HG03108 (cell line): ENCODE results near the gene LENG8.
"Not testable (repeated sequence)": the region's sequence is repeated elsewhere in the genome, so short reads cannot be mapped to it uniquely, and the experiment has no call there.

ENCODE experiments used
- ATAC-seq: cut with Tn5 transposase; IDR thresholded peaks from one replicate; pipeline ENCODE4 v1.9.1; 2021; ENCODE audit warnings: moderate library complexity; ENCODE audit not compliant: unreplicated experiment

The LENG8 gene

GRCh38 chr19:54439174-54439851 lies 9.7 kb upstream of the LENG8 start:
- ATAC-seq: no peak

- no peak for ATAC-seq
Measured at GRCh38 chr19:54440641-54441040, 8.4 kb upstream of the LENG8 start.

- ATAC-seq: no peak
Measured at GRCh38 chr19:54444737-54445136, 4.3 kb upstream of the LENG8 start.

- not testable (repeated sequence) for ATAC-seq
Measured at GRCh38 chr19:54446349-54446748, 2.6 kb upstream of the LENG8 start.

GRCh38 chr19:54448040-54448773 lies 792 bp upstream of the LENG8 start:
- ATAC-seq: no peak

GRCh38 chr19:54449701-54450069 lies 686 bp downstream of the LENG8 start:
- ATAC-seq: no peak

GRCh38 chr19:54451331-54451871 lies 2.4 kb downstream of the LENG8 start:
- ATAC-seq: no peak

GRCh38 chr19:54451997-54452396 lies 3.0 kb downstream of the LENG8 start:
- no peak for ATAC-seq

- ATAC-seq: no peak
Measured at GRCh38 chr19:54452626-54453025, 3.6 kb downstream of the LENG8 start.

- no peak for ATAC-seq
Measured at GRCh38 chr19:54453921-54454780, 5.2 kb downstream of the LENG8 start.

GRCh38 chr19:54454781-54455675 lies 6.0 kb downstream of the LENG8 start:
- ATAC-seq: no peak

GRCh38 chr19:54455786-54456422 lies 6.9 kb downstream of the LENG8 start:
- ATAC-seq: no peak

- no peak for ATAC-seq
Measured at GRCh38 chr19:54456423-54457373, 7.7 kb downstream of the LENG8 start.

GRCh38 chr19:54457773-54458647 lies 9.0 kb downstream of the LENG8 start:
- no peak for ATAC-seq

GRCh38 chr19:54458648-54459281 lies 9.8 kb downstream of the LENG8 start:
- no peak for ATAC-seq

- no peak for ATAC-seq
Measured at GRCh38 chr19:54459282-54460229, 10.6 kb downstream of the LENG8 start.
